ENCODE measurements around the gene BNIP1. TPM values are rescaled to one million over a fixed set of nuclear protein-coding genes. Genes with fewer than 3 reads are reported as not detected.

The BNIP1 gene
- polyA plus RNA-seq, 1 donor from 2014 or later: 23.3 TPM

DNA sequence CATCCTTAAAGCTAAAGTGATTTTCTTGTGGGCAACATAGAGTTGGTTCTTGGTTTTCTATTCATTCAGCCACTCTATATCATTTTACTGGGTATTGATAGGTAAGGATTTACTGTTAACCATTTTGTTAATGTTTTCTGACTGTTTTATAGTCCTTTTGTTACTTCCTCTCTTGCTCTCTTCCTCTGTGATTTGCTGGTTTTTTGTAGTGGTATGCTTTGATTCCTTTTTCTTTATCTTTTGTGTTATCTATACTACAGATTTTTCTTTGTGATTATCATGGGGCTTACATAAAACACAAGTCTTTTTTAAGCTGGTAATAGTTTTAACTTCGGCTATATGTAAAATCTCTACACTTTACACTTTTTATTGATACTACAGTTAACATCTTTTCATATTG, 44.9 kb upstream of the BNIP1 start:
- H3K27me3 ChIP-seq (ENCODE audit: insufficient read depth, low read depth, low read length): no peaks in the 10 kb centered on the region
- no peaks in the 10 kb centered on the region for H4K20me1 ChIP-seq (ENCODE audit: insufficient read depth)
- H3F3A ChIP-seq (ENCODE audit: insufficient read depth, low read length, poor library complexity, severe bottlenecking): no peaks in the 10 kb centered on the region
- no peak overlapping the region for H2AFZ ChIP-seq (ENCODE audit: low read depth, low read length)
- H3K4me3 ChIP-seq (ENCODE audit: low read length): no peak overlapping the region
- TF ChIP-seq EP300 (conservative IDR thresholded peaks at IDR 0.05; ENCODE audit: poor library complexity, severe bottlenecking): no peak
- no peak for TF ChIP-seq TAF1 (IDR thresholded peaks at IDR 0.05; ENCODE audit: low read depth)
- TF ChIP-seq EZH2 (IDR thresholded peaks at IDR 0.05; ENCODE audit: borderline replicate concordance, insufficient read depth, low read length, poor library complexity, severe bottlenecking): no peak
- TF ChIP-seq, protein P1, sequence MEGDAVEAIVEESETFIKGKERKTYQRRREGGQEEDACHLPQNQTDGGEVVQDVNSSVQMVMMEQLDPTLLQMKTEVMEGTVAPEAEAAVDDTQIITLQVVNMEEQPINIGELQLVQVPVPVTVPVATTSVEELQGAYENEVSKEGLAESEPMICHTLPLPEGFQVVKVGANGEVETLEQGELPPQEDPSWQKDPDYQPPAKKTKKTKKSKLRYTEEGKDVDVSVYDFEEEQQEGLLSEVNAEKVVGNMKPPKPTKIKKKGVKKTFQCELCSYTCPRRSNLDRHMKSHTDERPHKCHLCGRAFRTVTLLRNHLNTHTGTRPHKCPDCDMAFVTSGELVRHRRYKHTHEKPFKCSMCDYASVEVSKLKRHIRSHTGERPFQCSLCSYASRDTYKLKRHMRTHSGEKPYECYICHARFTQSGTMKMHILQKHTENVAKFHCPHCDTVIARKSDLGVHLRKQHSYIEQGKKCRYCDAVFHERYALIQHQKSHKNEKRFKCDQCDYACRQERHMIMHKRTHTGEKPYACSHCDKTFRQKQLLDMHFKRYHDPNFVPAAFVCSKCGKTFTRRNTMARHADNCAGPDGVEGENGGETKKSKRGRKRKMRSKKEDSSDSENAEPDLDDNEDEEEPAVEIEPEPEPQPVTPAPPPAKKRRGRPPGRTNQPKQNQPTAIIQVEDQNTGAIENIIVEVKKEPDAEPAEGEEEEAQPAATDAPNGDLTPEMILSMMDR (IDR thresholded peaks at IDR 0.05; ENCODE audit: poor library complexity, severe bottlenecking): no peak
- TF ChIP-seq POLR2AphosphoS5 (IDR thresholded peaks at IDR 0.05): no peak
- no peak for TF ChIP-seq MXI1 (conservative IDR thresholded peaks at IDR 0.05; ENCODE audit: poor library complexity, severe bottlenecking)
- TF ChIP-seq REST (IDR thresholded peaks at IDR 0.05; ENCODE audit: borderline replicate concordance): no peak
- no peak for TF ChIP-seq RAD21 (conservative IDR thresholded peaks at IDR 0.05)
- no peak overlapping the region for H3K27ac ChIP-seq (ENCODE audit: low read length)
- no peaks in the 10 kb centered on the region for H3K9me3 ChIP-seq (ENCODE audit: low read length)
- H3K4me2 ChIP-seq (ENCODE audit: low read length): no peak overlapping the region
- H3K9me2 ChIP-seq (ENCODE audit: insufficient read depth, low read length): no peaks in the 10 kb centered on the region
- no peak overlapping the region for H3K9ac ChIP-seq (ENCODE audit: low read length)
- H3K36me3 ChIP-seq (ENCODE audit: insufficient read depth, low read length): no peaks in the 10 kb centered on the region
- no peaks in the 10 kb centered on the region for H3K79me2 ChIP-seq (replicated peaks; ENCODE audit: insufficient read depth, low read length)

DNA sequence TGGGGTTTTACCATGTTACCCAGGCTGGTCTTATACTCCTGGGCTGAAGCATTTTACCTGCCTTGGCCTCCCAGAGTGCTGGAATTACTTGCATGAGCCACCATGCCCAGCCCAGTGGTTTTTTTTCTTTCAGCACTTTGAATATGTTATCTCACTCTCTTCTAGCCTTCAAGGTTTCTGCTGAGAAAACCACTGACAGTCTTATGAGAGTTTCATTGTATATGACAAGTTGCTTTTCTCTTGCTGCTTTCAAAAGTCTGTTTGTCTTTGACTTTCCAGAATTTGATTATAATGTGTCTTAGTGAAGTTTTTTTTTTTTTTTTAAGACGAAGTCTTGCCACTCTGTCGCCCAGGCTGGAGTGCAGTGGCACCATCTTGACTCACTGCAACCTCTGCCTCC, 43.1 kb upstream of the BNIP1 start:
- H3K79me2 ChIP-seq (replicated peaks; ENCODE audit: insufficient read depth, low read length): no peaks in the 10 kb centered on the region
- no peak for TF ChIP-seq TAF1 (IDR thresholded peaks at IDR 0.05; ENCODE audit: low read depth)
- TF ChIP-seq SMC3 (conservative IDR thresholded peaks at IDR 0.05; ENCODE audit: poor library complexity): no peak
- TF ChIP-seq POLR2AphosphoS5 (IDR thresholded peaks at IDR 0.05): no peak
- no peak for TF ChIP-seq EZH2 (IDR thresholded peaks at IDR 0.05; ENCODE audit: borderline replicate concordance, insufficient read depth, low read length, poor library complexity, severe bottlenecking)
- TF ChIP-seq, protein P1 (IDR thresholded peaks at IDR 0.05; ENCODE audit: poor library complexity, severe bottlenecking): no peak
- TF ChIP-seq MXI1 (conservative IDR thresholded peaks at IDR 0.05; ENCODE audit: poor library complexity, severe bottlenecking): no peak
- TF ChIP-seq REST (IDR thresholded peaks at IDR 0.05; ENCODE audit: borderline replicate concordance): no peak
- TF ChIP-seq EP300 (conservative IDR thresholded peaks at IDR 0.05; ENCODE audit: poor library complexity, severe bottlenecking): no peak
- no peak for TF ChIP-seq RAD21 (conservative IDR thresholded peaks at IDR 0.05)

More for the DNA sequence above, 43.1 kb upstream of the BNIP1 start:
- H3K27ac ChIP-seq (ENCODE audit: low read length): no peak overlapping the region
- no peaks in the 10 kb centered on the region for H3K9me3 ChIP-seq (ENCODE audit: low read length)
- no peak overlapping the region for H3K9ac ChIP-seq (ENCODE audit: low read length)
- no peaks in the 10 kb centered on the region for H3K27me3 ChIP-seq (ENCODE audit: insufficient read depth, low read depth, low read length)
- no peaks in the 10 kb centered on the region for H3F3A ChIP-seq (ENCODE audit: insufficient read depth, low read length, poor library complexity, severe bottlenecking)
- H3K4me3 ChIP-seq (ENCODE audit: low read length): no peak overlapping the region
- H3K4me2 ChIP-seq (ENCODE audit: low read length): no peak overlapping the region
- no peaks in the 10 kb centered on the region for H4K20me1 ChIP-seq (ENCODE audit: insufficient read depth)
- H3K9me2 ChIP-seq (ENCODE audit: insufficient read depth, low read length): no peaks in the 10 kb centered on the region
- no peak overlapping the region for H2AFZ ChIP-seq (ENCODE audit: low read depth, low read length)
- H3K36me3 ChIP-seq (ENCODE audit: insufficient read depth, low read length): no peaks in the 10 kb centered on the region
